Inflammatory macrophage treated with lipopolysaccharide for 1 hour (primary cell): ENCODE data around the gene CPN1.
"Not testable (repeated sequence)": the region's sequence is repeated elsewhere in the genome, so short reads cannot be mapped to it uniquely, and the experiment has no call there.

Experiments used
- DNase-seq, 2 donors: peaks; one replicate each; pipeline ENCODE4 v3.0.0-alpha.2; 2020 to 2022

Gene CPN1

DNA sequence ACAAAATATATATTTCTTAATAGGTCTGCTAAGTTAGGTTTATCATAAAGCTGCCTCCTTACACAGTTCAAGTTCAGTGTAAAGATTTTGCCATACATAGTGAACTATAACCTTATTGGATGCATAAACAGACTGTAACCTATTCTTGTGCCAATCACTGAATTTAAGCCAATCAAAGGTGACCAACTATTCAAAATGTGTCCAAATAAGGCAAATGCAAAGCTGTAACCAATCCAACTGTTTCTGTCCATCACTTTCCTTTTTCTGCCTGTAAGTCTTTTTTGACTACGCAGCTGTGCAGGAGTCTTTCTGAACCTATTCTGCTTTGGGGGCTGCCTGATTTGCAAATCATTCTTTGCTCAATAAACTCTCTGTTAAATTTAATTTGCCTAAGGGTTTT lies 60.3 kb downstream of the CPN1 start:
- DNase-seq = no peak

DNA sequence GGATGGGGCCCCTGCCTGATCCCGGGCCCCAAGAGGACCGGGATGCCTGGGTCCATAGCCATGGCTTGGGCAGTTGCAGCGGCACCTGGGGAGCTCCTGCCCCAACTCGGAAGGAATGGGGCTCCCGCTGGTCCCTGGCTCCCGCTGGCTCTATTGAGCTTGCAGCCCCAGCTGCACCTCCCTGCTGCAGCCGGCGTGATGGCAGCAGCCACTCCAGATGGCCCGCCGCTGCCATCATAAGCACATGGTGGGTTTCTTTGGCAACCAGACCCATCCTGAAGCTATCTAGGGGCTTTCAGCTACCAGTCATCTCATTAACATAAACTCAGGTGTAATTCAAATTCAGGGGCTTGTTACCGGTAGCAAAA lies 60.8 kb downstream of the CPN1 start:
- no peak for DNase-seq

GRCh38 chr10:100020142-100020885 lies 61.4 kb downstream of the CPN1 start:
- no peak for DNase-seq

DNA sequence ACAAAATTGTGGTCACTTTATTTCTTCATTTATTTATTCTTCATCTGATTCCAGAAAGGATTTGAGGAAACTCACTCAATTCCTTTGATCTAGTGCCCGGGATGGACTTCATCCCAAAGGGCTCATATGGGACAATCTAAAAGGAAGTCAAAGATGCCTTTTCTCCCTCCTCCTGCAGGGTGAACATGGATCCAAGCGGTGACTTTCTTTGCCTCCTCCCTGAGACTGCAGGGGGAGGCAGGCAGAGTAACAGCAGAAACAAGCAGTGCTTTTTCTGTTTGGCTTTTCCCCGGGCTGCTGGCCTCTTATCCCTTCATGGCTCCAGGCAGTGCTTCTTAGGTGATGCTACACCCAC lies 61.9 kb downstream of the CPN1 start:
- DNase-seq = no peak

- DNase-seq = no peak
These were observed 67.5 kb downstream of the CPN1 start for GRCh38 chr10:100014071-100014762.

- DNase-seq = no peak
These were observed 68.0 kb downstream of the CPN1 start for GRCh38 chr10:100013621-100014020.

- DNase-seq = not testable (repeated sequence)
These were observed 69.8 kb downstream of the CPN1 start for GRCh38 chr10:100011906-100012305.

- DNase-seq = peak; percentile 76 to 78
These were observed 71.6 kb downstream of the CPN1 start, which contains the start of gene DNMBP for GRCh38 chr10:100009793-100010676. DNMBP (minus strand) TSS chr10:100009947; CDS start chr10:99972124, 37,823 bp downstream.

DNA sequence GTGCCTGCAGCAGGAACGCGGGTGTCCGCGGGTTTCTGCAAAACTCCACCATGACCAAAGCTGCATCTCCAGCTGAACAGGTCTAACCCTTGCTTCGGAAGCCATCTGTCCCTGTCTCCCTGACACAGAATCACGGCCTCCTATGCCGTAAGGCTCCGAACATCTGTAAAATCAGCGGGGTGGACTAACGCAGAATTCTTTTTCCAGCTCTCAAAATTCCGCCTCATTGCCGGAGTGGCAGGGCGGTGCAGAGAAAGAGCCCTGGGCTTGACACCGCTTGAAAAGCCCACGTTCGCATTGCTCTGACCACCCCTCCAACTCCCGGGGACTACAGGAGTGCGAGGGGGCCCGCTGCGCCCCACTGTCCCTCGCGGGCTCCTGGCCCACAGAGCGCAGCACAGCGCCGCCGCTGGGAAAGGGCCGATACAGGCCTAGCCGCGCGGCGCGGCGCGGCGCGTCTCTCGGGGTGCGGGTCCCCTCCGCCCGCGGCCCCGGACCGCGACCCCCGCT lies 72.3 kb downstream of the CPN1 start:
- DNase-seq = peak in 1 of 2 donors; percentile 30

- DNase-seq = no peak
These were observed 72.9 kb downstream of the CPN1 start for GRCh38 chr10:100008708-100009282.

- no peak for DNase-seq
These were observed 73.5 kb downstream of the CPN1 start for GRCh38 chr10:100008142-100008522.

GRCh38 chr10:100007231-100008141 lies 74.2 kb downstream of the CPN1 start:
- no peak for DNase-seq

GRCh38 chr10:100006243-100006886 lies 75.3 kb downstream of the CPN1 start:
- peak; percentile 49 to 63 for DNase-seq

- no peak for DNase-seq
These were observed 76.7 kb downstream of the CPN1 start for GRCh38 chr10:100004805-100005510.

GRCh38 chr10:100000109-100000644 lies 81.5 kb downstream of the CPN1 start:
- no peak for DNase-seq

DNA sequence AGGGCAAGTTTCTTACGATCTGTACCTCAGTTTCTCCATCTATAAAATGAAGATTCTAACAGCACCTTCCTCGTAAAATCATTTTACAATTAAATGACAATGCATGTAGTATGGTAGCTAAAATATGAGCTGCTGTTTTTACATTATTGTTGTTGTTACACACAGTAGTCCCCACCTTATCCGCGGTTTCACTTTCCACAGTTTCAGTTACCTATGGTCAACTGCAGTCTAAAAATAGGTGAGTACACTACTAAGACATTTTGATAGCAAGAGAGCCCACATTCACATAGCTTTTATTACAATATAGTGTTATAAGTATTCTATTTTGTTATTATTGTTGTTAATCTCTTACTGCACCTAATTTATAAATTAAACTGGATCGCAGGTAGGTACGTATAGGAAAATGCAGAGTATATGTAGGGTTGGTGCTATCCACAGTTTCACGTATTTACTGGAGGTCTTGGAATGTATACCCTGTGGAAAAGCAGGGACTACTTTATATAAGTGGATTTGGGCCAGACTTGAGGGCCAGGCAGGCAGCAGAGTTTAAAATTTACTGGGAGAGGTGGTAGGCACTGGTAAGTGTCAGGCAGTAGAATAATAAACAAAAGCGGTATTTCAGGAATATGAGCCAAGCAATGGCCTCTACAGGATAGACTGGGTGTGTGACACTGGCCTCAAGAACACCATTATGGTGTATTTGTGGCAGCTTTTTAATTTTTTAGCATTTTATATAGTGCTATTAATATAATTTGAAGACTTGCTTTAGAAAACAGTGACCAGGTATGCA lies 82.2 kb downstream of the CPN1 start:
- no peak for DNase-seq

GRCh38 chr10:99998889-99999288 lies 82.8 kb downstream of the CPN1 start:
- DNase-seq = no peak

DNA sequence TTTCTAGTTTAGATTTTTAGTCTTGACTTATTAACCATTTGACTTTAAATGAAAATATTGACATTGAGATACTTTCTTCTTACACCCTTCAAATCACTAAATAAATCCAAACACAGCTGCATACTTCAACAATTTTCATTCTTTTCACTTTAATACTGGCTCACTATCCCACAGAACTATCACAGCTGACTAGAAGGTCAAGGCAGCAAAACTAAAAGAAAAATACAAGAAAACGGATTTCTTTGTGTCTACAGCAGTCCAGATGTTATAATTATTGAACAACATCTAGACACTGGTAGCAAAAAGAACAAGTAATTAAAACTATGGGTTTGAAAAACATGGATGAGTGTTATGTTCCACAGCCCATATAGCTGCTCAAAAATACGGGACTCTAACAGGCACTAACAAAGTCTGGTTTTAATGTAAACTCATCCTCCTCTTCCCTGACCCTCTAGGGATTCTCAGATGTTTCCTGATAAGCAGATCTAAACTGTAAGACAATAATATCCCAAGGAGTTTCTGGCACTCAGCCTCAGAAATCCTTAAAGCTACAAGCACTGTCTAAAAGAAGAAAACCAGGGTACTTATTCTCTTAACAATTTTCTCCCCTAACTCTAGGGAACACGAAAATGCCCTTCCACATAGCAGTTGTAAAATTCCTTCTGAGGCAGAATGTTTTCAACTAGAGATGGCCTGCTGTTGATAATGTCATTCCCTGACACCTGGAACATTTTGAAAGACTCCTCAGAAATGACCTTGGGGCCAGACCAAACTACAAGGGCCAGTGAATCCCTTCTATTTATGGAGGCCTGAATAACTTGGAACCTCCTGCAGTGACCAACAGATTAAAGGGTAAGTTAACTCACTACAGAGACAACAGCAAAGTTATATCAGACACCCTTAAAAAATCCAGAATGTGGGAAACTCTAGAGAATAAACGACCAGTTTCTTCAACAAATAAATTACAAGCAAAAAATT lies 84.7 kb downstream of the CPN1 start:
- DNase-seq = no peak
